Ishikawa (cell line): ENCODE results near the gene NKD1.

Experiments
- CEBPB ChIP-seq: IDR thresholded peaks from 2 replicates; pipeline ENCODE4 v1.6.1; 2012
- CREB1 ChIP-seq: IDR thresholded peaks from 2 replicates; pipeline ENCODE4 v1.6.1; 2012; ENCODE audit warnings: low read depth
- EGR1 ChIP-seq: IDR thresholded peaks from 2 replicates; pipeline ENCODE4 v1.6.1; 2012
- EP300 ChIP-seq: IDR thresholded peaks from 2 replicates; pipeline ENCODE4 v1.6.1; 2012; ENCODE audit warnings: borderline replicate concordance
- FOXM1 ChIP-seq: IDR thresholded peaks from 2 replicates; pipeline ENCODE4 v1.6.1; 2012; ENCODE audit warnings: low read depth, borderline replicate concordance
- NFIC ChIP-seq: IDR thresholded peaks from 2 replicates; pipeline ENCODE4 v1.6.1; 2012
- RAD21 ChIP-seq: IDR thresholded peaks from 2 replicates; pipeline ENCODE4 v1.6.1; 2012; ENCODE audit warnings: low read depth
- REST ChIP-seq: IDR thresholded peaks from 2 replicates; pipeline ENCODE4 v1.6.1; 2012; ENCODE audit warnings: low read depth, mild to moderate bottlenecking
- TAF1 ChIP-seq: IDR thresholded peaks from 2 replicates; pipeline ENCODE4 v1.6.1; 2012; ENCODE audit warnings: low read depth, mild to moderate bottlenecking
- TCF12 ChIP-seq: IDR thresholded peaks from 2 replicates; pipeline ENCODE4 v1.6.1; 2012; ENCODE audit warnings: low read depth
- TEAD4 ChIP-seq: IDR thresholded peaks from 2 replicates; pipeline ENCODE4 v1.6.1; 2012
- YY1 ChIP-seq: IDR thresholded peaks from 2 replicates; pipeline ENCODE4 v1.6.1; 2012; ENCODE audit warnings: low read depth
- ZBTB7A ChIP-seq: IDR thresholded peaks from 2 replicates; pipeline ENCODE4 v1.6.1; 2012; ENCODE audit warnings: low read depth
- TF ChIP-seq, protein P1 (sequence below): IDR thresholded peaks from 2 replicates; pipeline ENCODE4 v1.6.1; 2012
- TF ChIP-seq, protein P2 (sequence below): IDR thresholded peaks from 2 replicates; pipeline ENCODE4 v1.6.1; 2012

NKD1 gene

GRCh38 chr16:50625374-50625773, 77.2 kb downstream of the NKD1 start:
- TF ChIP-seq, protein P1, sequence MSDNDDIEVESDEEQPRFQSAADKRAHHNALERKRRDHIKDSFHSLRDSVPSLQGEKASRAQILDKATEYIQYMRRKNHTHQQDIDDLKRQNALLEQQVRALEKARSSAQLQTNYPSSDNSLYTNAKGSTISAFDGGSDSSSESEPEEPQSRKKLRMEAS = no peak
- TF ChIP-seq TAF1 = no peak
- TF ChIP-seq, protein P2, sequence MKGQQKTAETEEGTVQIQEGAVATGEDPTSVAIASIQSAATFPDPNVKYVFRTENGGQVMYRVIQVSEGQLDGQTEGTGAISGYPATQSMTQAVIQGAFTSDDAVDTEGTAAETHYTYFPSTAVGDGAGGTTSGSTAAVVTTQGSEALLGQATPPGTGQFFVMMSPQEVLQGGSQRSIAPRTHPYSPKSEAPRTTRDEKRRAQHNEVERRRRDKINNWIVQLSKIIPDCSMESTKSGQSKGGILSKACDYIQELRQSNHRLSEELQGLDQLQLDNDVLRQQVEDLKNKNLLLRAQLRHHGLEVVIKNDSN = no peak
- TF ChIP-seq RAD21 = no peak
- no peak for TF ChIP-seq TCF12
- TF ChIP-seq FOXM1 = no peak
- no peak for TF ChIP-seq NFIC
- TF ChIP-seq CREB1 = no peak
- TF ChIP-seq YY1 = no peak
- TF ChIP-seq CEBPB = no peak
- TF ChIP-seq REST = no peak
- TF ChIP-seq TEAD4 = no peak
- no peak for TF ChIP-seq EGR1
- no peak for TF ChIP-seq EP300
- TF ChIP-seq ZBTB7A = no peak

- TF ChIP-seq ZBTB7A = no peak
- TF ChIP-seq EP300 = no peak
- TF ChIP-seq RAD21 = no peak
- TF ChIP-seq, protein P1 = no peak
- no peak for TF ChIP-seq YY1
- no peak for TF ChIP-seq TAF1
- TF ChIP-seq NFIC = no peak
- no peak for TF ChIP-seq CEBPB
- TF ChIP-seq, protein P2 = no peak
- no peak for TF ChIP-seq CREB1
Observed at GRCh38 chr16:50626868-50627267, 78.7 kb downstream of the NKD1 start.

GRCh38 chr16:50627419-50627818, 79.2 kb downstream of the NKD1 start:
- TF ChIP-seq EP300 (no peak), TCF12 (no peak), FOXM1 (no peak), CEBPB (no peak), YY1 (no peak), TEAD4 (no peak), ZBTB7A (no peak), EGR1 (no peak), TAF1 (no peak)
- TF ChIP-seq, protein P2 = no peak
- TF ChIP-seq, protein P1 = no peak

- TF ChIP-seq TEAD4 (no peak), TCF12 (no peak), EGR1 (no peak), CREB1 (no peak), NFIC (no peak)
Observed at GRCh38 chr16:50628156-50628802, 80.1 kb downstream of the NKD1 start.

- TF ChIP-seq, protein P1 = no peak
- no peak for TF ChIP-seq CREB1
- TF ChIP-seq, protein P2 = no peak
- TF ChIP-seq TCF12 = no peak
- TF ChIP-seq TAF1 = no peak
- TF ChIP-seq YY1 = no peak
Observed at GRCh38 chr16:50629334-50629733, 81.1 kb downstream of the NKD1 start.

- TF ChIP-seq CEBPB = no peak
- TF ChIP-seq REST = no peak
- no peak for TF ChIP-seq RAD21
- no peak for TF ChIP-seq TCF12
- no peak for TF ChIP-seq TAF1
Observed at GRCh38 chr16:50630394-50631020, 82.3 kb downstream of the NKD1 start.
